NCI-H1436 (cell line): ENCODE measurements around the gene CASTOR1.

Experiments
- DNase-seq: peaks from one replicate; lab custom pipeline; 2025; lab: John Stamatoyannopoulos, UW

The CASTOR1 gene

DNA sequence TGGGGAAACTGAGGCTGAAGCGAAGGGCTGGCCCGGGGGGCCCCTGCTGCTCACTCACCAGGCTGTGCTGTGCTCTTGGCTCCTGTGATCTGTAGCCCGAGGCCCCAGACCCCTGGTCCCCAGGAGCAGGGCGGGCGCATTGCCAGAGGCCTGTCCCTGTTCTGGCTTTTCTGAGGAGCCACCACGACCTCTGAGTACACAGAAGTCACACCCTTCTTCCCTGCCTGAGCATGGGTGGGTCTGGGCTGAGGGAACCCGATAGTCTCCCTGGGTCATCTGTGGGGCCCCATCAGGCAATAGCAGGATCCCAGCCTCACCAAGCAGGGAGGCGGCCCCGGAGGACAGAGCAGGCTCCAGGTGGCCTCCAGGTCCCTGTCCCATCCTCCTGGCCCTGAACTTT is 5.1 kb downstream of the CASTOR1 start:
- no peak for DNase-seq

DNA sequence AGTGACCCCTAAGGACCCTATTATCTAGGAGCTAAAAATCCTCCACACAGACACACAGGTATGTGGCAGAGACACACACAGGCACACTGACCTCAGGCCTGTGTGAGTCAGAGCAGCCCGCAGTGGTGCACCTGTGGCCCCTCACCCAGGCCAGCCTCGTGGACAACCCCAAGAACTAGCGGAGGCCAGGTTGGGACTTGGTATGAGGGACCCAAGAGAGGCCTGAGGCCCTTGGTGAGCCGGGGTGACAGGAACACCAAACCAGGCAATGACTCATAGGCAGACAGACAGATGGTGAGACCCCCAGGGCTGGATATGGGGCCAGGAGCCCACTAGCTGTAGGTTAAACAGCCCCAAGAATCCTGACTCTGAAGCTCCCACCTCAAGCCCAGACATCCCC is 6.0 kb downstream of the CASTOR1 start:
- DNase-seq, result no peak

DNA sequence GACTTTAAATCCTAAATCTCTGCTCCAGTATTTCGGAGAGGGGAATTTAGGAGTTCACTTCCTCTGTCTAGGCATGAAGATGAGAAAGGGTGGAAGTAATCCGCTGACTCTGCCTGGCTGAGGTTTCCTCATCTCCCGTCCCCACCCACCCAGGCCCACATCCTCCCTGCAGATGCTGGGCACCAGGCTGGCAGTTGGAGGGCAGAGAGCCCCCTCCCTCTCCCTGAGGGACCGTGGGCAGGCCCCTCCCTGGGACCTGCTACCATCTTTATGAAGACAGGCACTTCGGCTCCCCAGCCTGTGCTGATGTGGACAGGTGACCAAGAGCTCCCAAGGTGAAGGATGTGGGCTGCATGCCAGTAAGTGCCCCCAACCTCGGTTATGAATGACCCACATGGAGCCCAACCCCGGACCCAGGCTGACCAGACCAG is 6.7 kb downstream of the CASTOR1 start:
- DNase-seq, result no peak

DNA sequence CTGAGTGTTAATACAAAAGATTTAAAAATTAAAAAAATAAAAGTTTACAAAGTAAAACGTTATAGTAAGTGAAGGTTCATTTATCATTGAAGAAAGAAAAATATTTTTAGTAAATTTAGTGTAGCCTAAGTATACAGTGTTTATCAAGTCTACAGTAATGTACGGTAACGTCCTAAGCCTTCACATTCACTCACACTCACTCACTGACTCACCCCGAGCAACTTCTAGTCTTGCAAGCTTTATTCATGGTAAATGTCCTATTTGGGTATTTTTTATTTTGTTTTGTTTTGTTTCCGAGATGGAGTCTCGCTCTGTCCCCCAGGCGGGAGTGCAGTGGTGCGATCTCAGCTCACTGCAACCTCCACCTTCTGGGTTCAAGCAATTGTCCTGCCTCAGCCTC is 8.8 kb downstream of the CASTOR1 start:
- no peak for DNase-seq

DNA sequence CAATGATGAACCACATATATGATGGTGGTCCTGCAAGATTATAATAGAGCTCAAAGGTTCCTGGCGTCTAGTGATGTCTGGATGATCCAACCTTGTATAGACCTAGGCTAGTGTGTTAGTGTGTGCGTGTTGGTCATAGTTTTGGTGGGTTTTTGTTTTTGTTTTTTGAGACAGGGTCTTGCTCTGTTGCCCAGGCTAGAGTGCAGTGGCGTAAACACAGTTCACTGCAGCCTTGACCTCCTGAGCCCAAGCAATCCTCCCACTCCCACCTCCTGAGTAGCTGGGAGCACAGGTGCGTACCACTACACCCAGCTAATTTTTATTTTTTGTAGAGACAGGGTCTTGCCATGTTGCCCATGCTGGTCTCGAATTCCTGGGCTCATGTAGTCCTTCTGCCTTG is 9.4 kb downstream of the CASTOR1 start:
- no peak for DNase-seq

DNA sequence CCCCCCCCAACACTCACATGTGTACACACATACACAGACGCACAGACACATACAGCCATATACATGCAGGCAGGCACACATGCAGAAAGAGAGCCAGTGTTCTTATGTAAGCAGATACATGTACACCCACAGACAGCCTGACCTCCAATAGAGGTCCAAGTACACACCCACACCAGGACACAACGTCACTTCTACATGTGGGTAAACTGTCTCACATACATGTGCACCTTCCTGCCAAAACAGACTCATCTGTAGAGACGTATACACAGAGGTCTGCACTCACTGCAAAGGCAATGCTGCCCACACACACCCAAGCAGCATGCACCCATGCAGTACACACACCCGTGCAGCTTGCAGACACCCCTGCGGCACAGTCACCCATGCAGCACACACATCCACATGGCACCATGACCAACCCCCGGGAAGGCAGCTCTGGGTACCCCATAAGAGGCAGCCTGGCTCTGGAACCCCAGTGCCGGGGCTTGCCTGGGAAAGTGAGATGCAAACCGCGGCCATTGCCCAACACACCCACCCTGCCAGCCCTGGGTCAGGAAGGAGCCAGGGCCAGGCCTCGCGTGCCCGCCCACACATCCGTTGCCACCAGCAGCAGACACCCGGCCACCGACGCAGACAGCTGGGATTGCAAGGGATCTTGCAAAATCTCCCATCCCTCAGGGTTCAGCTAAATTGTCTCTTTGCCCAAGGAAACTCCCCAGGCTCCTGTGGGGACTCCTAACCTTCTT is 10.1 kb downstream of the CASTOR1 start:
- DNase-seq, result no peak

DNA sequence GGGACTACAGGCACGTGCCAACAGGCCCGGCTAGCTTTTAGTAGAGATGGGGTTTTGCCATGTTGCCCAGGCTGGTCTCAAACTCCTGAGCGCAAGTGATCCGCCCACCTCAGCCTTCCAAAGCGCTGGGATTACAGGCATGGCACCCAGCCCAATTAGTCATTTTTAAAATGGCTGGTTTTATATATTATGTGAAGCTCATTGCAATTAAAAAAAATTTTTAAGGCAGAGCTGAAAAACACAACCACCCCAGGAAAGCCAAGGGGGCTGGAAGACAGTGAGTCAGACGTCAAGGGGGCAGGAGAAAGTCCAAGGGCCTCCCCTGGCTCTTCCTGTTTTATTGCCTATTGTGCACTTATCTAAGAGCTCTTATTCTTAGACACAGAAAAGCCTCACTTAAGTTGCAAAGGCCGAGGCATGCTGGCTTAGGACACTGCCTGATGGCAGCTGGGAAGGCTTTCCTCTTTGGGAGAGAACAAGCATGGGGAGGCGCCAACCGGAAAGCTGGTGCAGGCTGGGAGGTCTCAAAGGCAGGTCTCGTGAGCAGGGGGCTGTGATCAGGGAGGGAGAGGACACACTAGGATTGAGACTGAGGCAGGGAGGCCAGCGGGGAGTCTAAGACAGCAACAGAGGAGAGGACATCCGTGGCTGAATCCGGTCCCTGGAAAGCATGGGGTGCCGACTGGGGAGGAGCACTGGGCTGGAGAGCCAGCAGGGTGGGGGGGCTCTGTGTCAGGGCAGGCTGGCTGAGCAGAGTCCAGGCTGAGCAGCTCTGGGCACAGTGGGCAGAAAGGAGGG is 11.6 kb downstream of the CASTOR1 start:
- no peak for DNase-seq

DNA sequence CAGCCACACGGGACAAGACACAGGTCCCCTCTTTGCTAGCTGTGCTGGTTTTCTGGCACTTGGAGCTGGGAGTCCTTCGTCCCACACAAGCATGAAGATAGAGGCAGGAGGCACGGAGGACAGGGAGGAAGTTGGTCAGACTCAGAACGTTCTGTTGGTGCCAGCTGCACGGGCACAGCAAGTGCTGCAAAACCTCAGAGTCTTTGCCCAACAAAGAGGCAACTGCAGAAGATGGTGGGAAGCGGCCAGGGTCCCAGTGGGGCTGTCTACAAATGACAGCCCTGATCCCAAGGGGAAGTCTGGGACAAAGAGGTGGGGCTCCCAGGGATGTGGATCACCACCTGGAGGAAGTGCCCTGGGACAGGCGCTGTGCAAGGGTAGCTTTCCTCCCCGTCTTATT is 13.3 kb downstream of the CASTOR1 start:
- DNase-seq, result no peak

DNA sequence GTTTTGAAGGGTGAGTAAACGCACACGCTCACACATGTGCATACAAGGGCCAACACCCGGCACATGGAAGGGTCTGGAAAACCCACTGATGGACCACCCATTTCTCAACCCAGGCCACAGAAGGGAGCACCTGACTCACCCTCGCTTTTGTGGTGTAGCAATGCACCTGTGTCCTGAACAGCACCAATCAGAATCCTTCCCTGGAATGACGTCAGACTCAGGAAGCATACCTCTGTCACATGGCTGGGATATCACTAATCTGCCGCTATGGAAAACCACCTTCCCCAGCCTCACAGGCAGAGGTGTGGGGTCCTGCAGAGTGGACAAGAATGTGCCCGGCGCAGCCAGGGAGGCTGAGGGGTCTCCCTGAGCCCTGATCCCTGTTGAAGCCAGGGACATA is 13.7 kb downstream of the CASTOR1 start:
- DNase-seq, result no peak

DNA sequence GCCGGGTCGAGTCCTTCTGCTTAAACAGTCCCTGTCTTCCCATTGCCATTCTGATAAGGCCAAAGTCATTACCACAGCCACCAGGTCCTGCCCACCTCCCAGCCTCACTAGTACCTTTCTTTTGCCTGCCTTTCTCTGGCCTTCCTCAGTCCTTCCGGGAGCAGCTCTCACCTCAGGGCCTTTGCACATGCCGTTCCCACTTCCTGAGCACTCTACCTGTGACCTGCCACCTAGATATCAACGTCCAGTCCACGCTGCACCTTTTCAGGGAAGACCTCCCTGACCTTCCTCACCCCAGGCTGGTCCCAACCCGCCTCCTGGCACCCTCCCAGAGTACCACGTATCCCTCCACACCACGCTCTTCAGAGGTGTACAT is 14.9 kb downstream of the CASTOR1 start:
- no peak for DNase-seq

DNA sequence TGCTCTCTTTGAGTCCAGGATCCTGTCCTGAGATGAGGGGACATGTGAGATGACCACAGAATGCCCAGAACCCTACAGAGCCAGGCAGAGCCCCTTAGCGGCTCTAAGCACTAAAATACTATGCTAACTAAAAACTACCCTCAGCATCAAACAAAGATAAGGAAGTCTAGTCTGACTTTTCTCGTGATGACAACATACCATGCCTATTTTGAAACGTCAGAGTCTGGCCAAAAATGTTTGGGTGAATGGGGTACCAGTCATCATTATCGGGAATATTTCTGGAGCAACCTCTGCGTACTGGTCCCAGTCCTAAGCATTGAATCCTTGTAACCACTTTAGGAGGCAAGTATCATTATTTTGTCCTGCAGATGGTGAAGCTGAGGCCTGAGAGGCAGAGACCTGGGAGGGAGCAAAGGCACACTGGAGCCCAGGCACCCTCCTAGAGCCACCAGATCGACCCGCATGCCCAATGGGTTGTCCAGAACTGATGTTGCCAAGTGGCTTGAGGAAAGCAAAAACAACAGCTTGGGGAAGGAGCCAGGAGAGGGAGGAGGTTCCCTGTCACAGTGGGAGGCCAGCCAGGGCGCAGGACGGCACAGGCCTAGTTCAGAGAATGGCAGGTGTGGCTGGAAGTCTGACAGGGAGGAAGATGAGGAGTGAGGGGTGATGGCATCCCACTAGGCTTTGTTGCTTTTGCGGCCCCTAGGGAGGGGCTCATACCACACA is 15.4 kb downstream of the CASTOR1 start:
- DNase-seq, result no peak

DNA sequence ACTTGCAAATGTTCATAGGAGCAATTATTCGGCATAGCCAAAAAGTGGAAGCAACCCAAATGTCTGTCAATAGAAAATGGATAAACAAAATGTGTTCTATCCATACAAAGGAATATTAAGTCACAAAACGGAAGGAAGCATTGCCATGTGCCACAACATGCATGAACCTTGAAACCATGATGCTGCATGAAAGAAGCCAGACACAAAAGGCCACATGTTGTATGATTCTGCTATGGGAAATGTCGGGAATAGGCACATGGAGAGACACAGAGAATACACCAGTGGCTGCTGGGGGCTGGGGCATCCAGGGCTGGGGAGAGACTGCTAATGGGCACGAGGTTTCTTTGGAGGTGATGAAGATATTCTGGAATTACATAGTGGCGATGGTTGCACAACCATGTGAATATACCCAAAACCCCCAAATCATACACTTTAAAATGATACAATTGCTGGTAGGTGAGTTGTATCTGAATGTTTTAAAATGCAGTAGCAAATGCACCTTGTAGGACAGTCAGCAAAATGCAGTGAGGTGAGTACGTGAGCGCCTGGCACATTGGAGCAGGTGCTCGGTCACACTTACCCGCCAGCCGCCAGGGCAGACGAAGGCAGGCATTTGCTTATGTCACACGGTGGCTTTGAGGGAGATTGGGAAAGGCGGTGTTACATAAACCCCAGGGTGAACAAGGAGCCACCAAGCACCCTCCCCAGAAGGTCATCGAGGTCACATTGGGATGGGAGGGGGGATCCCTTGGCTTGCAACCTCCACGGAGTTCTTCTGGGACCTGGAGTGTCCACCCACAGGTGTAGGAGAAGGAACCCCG is 16.3 kb downstream of the CASTOR1 start:
- no peak for DNase-seq

DNA sequence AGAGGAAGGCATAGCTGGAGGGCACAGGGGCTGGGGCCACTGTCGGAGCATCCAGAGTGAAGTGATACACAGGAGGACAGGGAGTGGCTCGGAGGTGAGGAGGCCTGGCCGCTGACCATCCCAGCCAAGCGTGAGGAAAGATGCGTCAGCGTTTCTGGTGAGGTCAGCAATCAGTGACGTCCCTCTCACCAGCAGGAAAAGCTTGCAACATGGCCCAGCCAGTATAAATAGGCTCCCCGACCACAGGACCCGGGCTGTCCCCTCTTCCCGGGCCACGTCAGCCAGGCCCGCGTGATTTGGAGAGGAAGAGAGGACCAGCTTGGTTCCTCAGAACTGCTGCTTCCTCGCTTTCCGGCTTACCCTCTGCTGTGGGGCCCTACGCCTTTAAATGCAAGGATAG is 18.5 kb downstream of the CASTOR1 start:
- no peak for DNase-seq

DNA sequence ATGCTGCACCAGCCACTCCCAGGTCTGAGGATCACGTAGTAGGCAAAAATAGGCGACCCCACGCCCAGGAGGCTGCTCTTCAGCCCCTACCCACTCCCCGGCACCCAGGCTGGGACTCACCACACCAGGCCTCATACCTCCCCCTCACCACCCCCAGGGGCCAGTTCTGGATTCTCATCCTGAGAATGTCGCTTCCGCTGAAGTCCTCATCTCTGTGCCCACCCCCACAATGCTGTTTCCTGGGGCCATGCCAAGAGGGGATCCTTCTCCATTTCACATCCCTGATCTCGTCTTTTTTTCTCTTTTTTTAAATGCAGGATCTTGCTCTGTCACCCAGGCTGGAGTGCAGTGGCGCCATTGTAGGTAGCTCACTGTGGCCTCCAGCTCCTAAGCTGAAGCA is 21.0 kb downstream of the CASTOR1 start:
- DNase-seq, result no peak

DNA sequence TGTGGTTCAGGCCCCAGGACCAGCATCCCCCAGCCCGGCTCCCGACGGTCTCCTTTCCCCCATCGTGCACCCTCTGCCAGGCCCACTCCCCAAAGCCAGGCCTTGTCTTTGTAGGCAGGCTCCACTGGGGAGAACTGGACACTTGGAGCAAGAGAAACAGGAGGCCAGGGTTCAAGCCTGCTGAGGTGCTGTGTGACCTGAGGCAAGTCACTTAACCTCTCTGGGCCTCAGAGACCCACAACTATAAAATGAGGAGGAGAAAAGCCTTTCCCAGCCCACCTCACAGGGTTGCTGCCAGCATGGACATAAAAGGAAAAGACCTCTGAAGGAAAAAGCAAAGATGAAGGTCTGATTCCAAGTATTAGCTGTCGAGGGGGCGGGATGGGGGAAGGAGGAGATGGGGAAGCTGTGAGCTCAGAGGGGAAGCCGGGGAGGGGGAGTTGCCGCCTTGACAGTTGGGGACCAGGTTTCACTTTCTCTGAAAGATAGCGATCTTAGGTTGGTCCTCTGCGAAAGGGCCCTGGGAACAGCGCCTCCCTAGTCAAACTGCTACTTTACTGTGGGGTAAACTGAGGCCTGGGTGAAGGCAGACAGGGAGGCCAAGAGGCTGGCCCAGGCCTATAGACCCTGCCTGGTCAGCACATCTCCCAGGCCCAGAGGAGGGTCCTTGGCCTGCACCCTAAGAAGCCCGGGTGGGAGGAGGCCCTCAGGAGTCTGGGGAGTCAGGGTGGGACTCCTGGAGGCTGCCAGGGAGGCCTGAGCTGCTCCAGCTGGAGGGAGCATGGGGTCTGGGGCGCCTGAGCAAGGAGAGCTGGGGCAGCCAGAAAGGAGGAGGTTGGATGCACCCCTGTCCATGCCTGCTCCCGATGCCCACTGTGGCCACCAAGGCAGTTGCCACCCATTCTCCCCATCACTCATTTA is 21.7 kb downstream of the CASTOR1 start:
- DNase-seq, result no peak

DNA sequence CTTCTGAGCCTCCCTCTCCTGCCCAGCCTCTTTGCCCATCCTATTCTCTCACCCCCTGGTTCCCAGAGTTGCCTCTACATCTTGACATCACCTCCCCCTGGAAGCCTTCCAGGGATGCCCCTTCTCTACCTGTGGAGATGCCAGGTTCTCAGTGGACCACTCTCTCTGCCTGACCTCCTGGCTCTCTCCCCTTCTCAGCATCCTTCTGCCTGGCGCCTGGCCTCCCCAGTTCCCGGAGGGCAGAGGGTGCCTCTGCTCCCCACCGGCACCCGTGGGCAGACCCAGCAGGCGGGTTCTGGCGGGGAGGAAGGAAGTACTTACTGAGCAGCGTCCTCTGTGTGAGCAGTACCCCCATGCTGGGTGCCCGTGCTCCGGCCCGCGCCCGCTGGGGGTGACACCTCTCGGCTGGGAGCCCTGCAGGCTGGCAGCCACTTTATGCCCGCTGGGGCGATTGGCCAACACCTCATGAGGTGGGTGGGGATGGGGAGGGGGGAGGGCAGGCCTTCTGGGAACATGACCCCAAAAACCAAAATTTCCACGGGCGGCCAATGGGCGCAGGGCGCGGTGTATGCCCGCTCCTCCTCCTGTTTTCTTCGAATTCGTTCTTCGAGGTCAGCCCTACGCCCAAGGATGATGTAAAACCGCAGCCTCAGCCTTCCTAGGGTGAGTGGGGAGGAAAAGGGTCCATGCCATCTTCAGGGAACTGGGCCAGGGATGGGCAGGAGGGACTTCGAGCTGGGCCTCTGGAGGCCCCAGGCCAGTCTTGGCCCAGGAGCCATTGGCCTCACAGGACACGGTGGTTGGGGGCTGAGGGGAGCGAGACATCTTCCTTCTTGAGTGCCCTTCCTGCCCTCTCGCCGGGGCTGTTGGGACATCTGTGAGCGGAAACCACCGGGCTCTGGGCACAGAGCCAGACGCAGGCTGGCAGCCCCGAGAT is 22.6 kb downstream of the CASTOR1 start, which contains the start of gene OSM:
Gene OSM (minus strand): TSS at position 407 of the 937 bp plus-strand sequence. CDS start 52 bp downstream, at position 355.
- no peak for DNase-seq

DNA sequence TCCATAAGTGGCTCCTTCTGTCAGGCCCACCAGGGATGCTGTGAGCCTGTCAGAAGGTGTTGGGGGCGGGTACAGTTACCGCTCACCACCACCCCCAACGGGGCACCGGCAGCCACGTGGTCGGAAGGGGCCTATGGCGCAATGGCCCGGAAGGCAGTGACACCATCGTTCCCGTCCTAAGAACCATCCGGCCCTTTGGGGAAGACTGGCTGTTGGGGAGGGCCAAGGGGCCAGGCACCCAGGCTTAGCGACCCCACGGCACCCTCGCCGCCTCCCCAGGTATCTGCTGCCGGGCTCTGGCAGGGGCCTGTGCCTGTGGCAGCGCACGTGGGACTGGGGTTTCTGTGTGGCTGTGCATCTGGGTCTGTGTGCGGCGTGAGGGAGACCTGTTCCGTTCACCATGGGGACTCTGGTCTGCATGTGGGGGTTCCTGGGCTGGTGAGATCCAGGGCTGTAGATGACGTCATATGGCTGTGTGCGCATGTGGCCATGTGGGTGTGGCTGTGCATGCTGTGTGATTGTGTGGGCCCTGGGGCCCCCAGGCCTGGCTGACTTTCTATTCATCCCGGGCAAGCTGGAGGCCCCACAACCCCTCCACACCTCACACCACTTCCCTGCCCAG is 23.4 kb downstream of the CASTOR1 start:
- DNase-seq, result no peak

DNA sequence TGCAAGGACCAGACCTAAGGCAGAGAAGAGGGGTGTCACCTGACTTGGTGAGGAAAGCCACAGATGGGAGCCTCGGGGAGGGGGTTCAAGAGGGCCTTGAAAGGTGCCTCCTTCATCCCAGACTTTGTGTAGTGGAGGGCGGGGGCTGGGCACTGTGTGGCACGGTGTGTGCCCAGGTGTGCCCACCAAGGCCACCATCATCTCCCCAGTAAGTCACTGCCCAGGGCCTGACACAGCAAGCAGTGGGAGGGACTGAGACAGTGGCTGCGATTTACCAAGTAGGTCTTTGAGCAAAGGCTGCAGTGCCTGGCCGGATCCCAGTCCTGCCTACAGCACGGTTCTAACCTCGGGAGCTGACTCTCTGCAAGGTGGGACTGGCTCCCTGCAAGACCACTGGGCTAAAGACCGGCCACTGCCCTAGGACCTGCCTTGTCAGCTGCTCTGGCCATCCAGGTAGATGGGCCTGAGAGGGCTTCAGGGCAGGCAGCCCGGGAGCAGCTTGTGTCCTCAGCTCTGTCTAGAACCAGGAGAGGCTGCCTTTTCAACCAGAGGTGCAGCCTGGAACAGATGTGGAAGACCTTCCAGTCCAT is 24.1 kb downstream of the CASTOR1 start:
- no peak for DNase-seq

DNA sequence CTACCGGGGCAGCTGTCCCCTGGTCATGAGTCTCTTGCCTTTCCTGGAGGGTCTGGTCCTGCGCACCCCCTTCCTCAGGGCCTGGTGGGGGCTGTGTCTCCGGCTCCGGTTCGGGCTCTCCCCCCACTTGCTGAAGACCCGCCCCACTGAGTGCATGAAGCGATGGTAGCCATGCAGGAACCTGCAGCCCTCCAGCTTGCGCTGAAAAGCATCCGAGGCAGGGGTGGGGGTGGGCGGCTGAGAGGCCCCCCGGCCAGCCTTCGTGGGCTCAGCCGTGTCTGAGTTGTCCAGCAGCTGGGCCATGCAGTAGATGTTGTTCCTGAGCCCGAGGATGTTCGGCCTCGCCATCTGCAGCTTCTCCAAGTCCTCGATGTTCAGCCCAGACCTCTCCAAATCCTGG is 25.4 kb downstream of the CASTOR1 start:
- no peak for DNase-seq
